ENCODE results near the gene LMBR1L. TPM values are rescaled to one million over a fixed set of nuclear protein-coding genes. Genes with fewer than 3 reads are reported as not detected.

LMBR1L gene
- total and polyA plus RNA-seq, 2 donors (not counting 1 experiment from before 2014, with no cell fraction given): 30.9 to 53.2 TPM

GRCh38 chr12:49126852-49127763 is 16.5 kb upstream of the LMBR1L start:
- Histone ChIP-seq H3K4me3 (replicated peaks in 1 of 4; ENCODE audit: control extremely low read depth in 1 of 4, insufficient read depth in 1 of 4, low read depth in 3 of 4, low read length in 4 of 4) (no peak overlapping the region), H3K9me3 (ENCODE audit: control insufficient read depth, insufficient read depth, low read depth, low read length) (no peaks in the 10 kb centered on the region), H3K4me2 (ENCODE audit: extremely low read depth, insufficient read depth, low read length) (no peak overlapping the region), H3K79me2 (ENCODE audit: control insufficient read depth, insufficient read depth, low read length) (peaks cover 30% of the 10 kb centered on the region), H3K36me3 (ENCODE audit: control insufficient read depth, insufficient read depth, low read length) (peaks cover 15% of the 10 kb centered on the region), H3K27me3 (ENCODE audit: control insufficient read depth, insufficient read depth, low read length) (no peaks in the 10 kb centered on the region), H4K20me1 (ENCODE audit: control insufficient read depth, extremely low read depth, insufficient read depth, low read length) (peaks cover 2% of the 10 kb centered on the region), H3K9ac (ENCODE audit: insufficient read depth, low read length) (no peak overlapping the region), H2AFZ (ENCODE audit: low read length) (no peak overlapping the region), H3K4me1 (ENCODE audit: control insufficient read depth, extremely low read depth, insufficient read depth, low read length) (peaks cover 1% of the 10 kb centered on the region), H3K27ac (ENCODE audit: insufficient read depth, low read length) (no peak overlapping the region)
- no peak for DNase-seq (ENCODE audit: low read depth in 2 of 2)
- TF ChIP-seq CTCF (conservative IDR thresholded peaks at IDR 0.05 in 1 of 2, IDR thresholded peaks at IDR 0.05 in 1 of 2; ENCODE audit: low read depth in 1 of 2, low read length in 2 of 2): no peak
- TF ChIP-seq EZH2 (IDR thresholded peaks at IDR 0.05; ENCODE audit: low read length, missing control alignments): no peak

GRCh38 chr12:49121047-49121696 is 10.5 kb upstream of the LMBR1L start:
- Histone ChIP-seq H3K9ac (ENCODE audit: insufficient read depth, low read length) (no peak overlapping the region), H3K4me3 (replicated peaks in 1 of 4; ENCODE audit: control extremely low read depth in 1 of 4, insufficient read depth in 1 of 4, low read depth in 3 of 4, low read length in 4 of 4) (no peak overlapping the region), H2AFZ (ENCODE audit: low read length) (peak overlapping the region; percentile 69), H4K20me1 (ENCODE audit: control insufficient read depth, extremely low read depth, insufficient read depth, low read length) (no peaks in the 10 kb centered on the region), H3K27ac (ENCODE audit: insufficient read depth, low read length) (no peak overlapping the region), H3K36me3 (ENCODE audit: control insufficient read depth, insufficient read depth, low read length) (no peaks in the 10 kb centered on the region), H3K9me3 (ENCODE audit: control insufficient read depth, insufficient read depth, low read depth, low read length) (no peaks in the 10 kb centered on the region), H3K79me2 (ENCODE audit: control insufficient read depth, insufficient read depth, low read length) (no peaks in the 10 kb centered on the region), H3K4me1 (ENCODE audit: control insufficient read depth, extremely low read depth, insufficient read depth, low read length) (no peaks in the 10 kb centered on the region), H3K27me3 (ENCODE audit: control insufficient read depth, insufficient read depth, low read length) (no peaks in the 10 kb centered on the region), H3K4me2 (ENCODE audit: extremely low read depth, insufficient read depth, low read length) (no peak overlapping the region)
- no peak for TF ChIP-seq EZH2 (IDR thresholded peaks at IDR 0.05; ENCODE audit: low read length, missing control alignments)
- peak; percentile 72 to 81 for TF ChIP-seq CTCF (conservative IDR thresholded peaks at IDR 0.05 in 1 of 2, IDR thresholded peaks at IDR 0.05 in 1 of 2; ENCODE audit: low read depth in 1 of 2, low read length in 2 of 2)
- peak; percentile 50 to 78 for DNase-seq (ENCODE audit: low read depth in 2 of 2)

- no peaks in the 10 kb centered on the region for H3K9me3 ChIP-seq (ENCODE audit: control insufficient read depth, insufficient read depth, low read depth, low read length)
- H3K27me3 ChIP-seq (ENCODE audit: control insufficient read depth, insufficient read depth, low read length): no peaks in the 10 kb centered on the region
- peaks cover 5% of the 10 kb centered on the region for H3K4me1 ChIP-seq (ENCODE audit: control insufficient read depth, extremely low read depth, insufficient read depth, low read length)
- peaks cover 18% of the 10 kb centered on the region for H3K79me2 ChIP-seq (ENCODE audit: control insufficient read depth, insufficient read depth, low read length)
- H3K9ac ChIP-seq (ENCODE audit: insufficient read depth, low read length): peak overlapping the region; percentile 17
- peak overlapping the region; percentile 93 for H2AFZ ChIP-seq (ENCODE audit: low read length)
- no peaks in the 10 kb centered on the region for H4K20me1 ChIP-seq (ENCODE audit: control insufficient read depth, extremely low read depth, insufficient read depth, low read length)
- DNase-seq (ENCODE audit: low read depth in 2 of 2): peak in 1 of 2 donors; percentile 18
- H3K36me3 ChIP-seq (ENCODE audit: control insufficient read depth, insufficient read depth, low read length): peaks cover 5% of the 10 kb centered on the region
- H3K4me3 ChIP-seq (replicated peaks in 1 of 4; ENCODE audit: control extremely low read depth in 1 of 4, insufficient read depth in 1 of 4, low read depth in 3 of 4, low read length in 4 of 4): peak overlapping the region; percentile 38 to 95 (median 66)
- H3K4me2 ChIP-seq (ENCODE audit: extremely low read depth, insufficient read depth, low read length): peak overlapping the region; percentile 81
- no peak for TF ChIP-seq EZH2 (IDR thresholded peaks at IDR 0.05; ENCODE audit: low read length, missing control alignments)
- no peak for TF ChIP-seq CTCF (conservative IDR thresholded peaks at IDR 0.05 in 1 of 2, IDR thresholded peaks at IDR 0.05 in 1 of 2; ENCODE audit: low read depth in 1 of 2, low read length in 2 of 2)
- H3K27ac ChIP-seq (ENCODE audit: insufficient read depth, low read length): peak overlapping the region; percentile 66
These were observed 559 bp upstream of the LMBR1L start for GRCh38 chr12:49111206-49111605.
